Progenitor cell of endocrine pancreas (in vitro differentiated cells): ENCODE measurements around the gene AHRR. TPM values are rescaled to one million over a fixed set of nuclear protein-coding genes. Genes with fewer than 3 reads are reported as not detected.

Experiments
- DNase-seq: peaks from one replicate; pipeline ENCODE4 v3.0.0; 2021; ENCODE audit warnings: low spot score; ENCODE audit not compliant: unreplicated experiment
- H3K27ac Mint-ChIP-seq: 2 replicates; pipeline ENCODE4 v1.8.0; 2021; ENCODE audit warnings: mild to moderate bottlenecking, moderate library complexity, mixed read lengths
- H3K27me3 Mint-ChIP-seq: 2 replicates; pipeline ENCODE4 v1.8.0; 2021; ENCODE audit warnings: mixed read lengths
- H3K36me3 Mint-ChIP-seq: 2 replicates; pipeline ENCODE4 v1.8.0; 2022; ENCODE audit warnings: mixed read lengths; ENCODE audit not compliant: insufficient read depth
- H3K4me1 Mint-ChIP-seq: 2 replicates; pipeline ENCODE4 v1.8.0; 2021; ENCODE audit warnings: low read depth, mixed read lengths
- H3K4me3 Mint-ChIP-seq: 2 replicates; pipeline ENCODE4 v1.8.0; 2021; ENCODE audit warnings: low read depth, mild to moderate bottlenecking, moderate library complexity, mixed read lengths
- H3K9me3 Mint-ChIP-seq: 2 replicates; pipeline ENCODE4 v1.8.0; 2021; ENCODE audit warnings: low read depth, mixed read lengths
- CTCF ChIP-seq: fragments of 200-600 bp; sonication (generic); IDR thresholded peaks from one replicate; pipeline ENCODE4 v1.5.0; 2021; ENCODE audit warnings: antibody characterized with exemption, mild to moderate bottlenecking; ENCODE audit not compliant: unreplicated experiment
- total RNA-seq: library from RNA; stranded (reverse); gene quantifications from 2 replicates; pipeline ENCODE4 v1.2.1, GENCODE V29; 2021

AHRR gene
- total RNA-seq, 1 donor from 2014 or later = 1.3 TPM

GRCh38 chr5:351921-352245, 30.4 kb downstream of the AHRR start:
- TF ChIP-seq CTCF = no peak
- Mint-ChIP-seq H3K4me1 (no peaks in the 10 kb centered on the region), H3K27ac (no peak overlapping the region), H3K27me3 (peaks cover 14% of the 10 kb centered on the region), H3K36me3 (no peaks in the 10 kb centered on the region), H3K4me3 (no peak overlapping the region), H3K9me3 (no peaks in the 10 kb centered on the region)
- no peak for DNase-seq

GRCh38 chr5:352639-353611, 31.4 kb downstream of the AHRR start:
- Mint-ChIP-seq H3K9me3 (no peaks in the 10 kb centered on the region), H3K27ac (no peak overlapping the region), H3K4me1 (no peaks in the 10 kb centered on the region), H3K4me3 (no peak overlapping the region), H3K27me3 (peaks cover 9% of the 10 kb centered on the region), H3K36me3 (no peaks in the 10 kb centered on the region)
- no peak for TF ChIP-seq CTCF
- no peak for DNase-seq

- no peaks in the 10 kb centered on the region for H3K4me1 Mint-ChIP-seq
- no peak overlapping the region for H3K27ac Mint-ChIP-seq
- no peak overlapping the region for H3K4me3 Mint-ChIP-seq
- peaks cover 2% of the 10 kb centered on the region for H3K27me3 Mint-ChIP-seq
- TF ChIP-seq CTCF = no peak
- no peaks in the 10 kb centered on the region for H3K9me3 Mint-ChIP-seq
- no peaks in the 10 kb centered on the region for H3K36me3 Mint-ChIP-seq
- no peak for DNase-seq
These were observed 32.4 kb downstream of the AHRR start for GRCh38 chr5:353612-354580.

- DNase-seq = no peak
- TF ChIP-seq CTCF = no peak
- Mint-ChIP-seq H3K27ac (no peak overlapping the region), H3K36me3 (no peaks in the 10 kb centered on the region), H3K27me3 (no peaks in the 10 kb centered on the region), H3K4me3 (no peak overlapping the region), H3K4me1 (no peaks in the 10 kb centered on the region), H3K9me3 (no peaks in the 10 kb centered on the region)
These were observed 33.3 kb downstream of the AHRR start for GRCh38 chr5:354581-355378.
